Cardiac muscle cell (in vitro differentiated cells and primary cell): ENCODE measurements around the gene HSPB9. TPM values are rescaled to one million over a fixed set of nuclear protein-coding genes. Genes with fewer than 3 reads are reported as not detected.

Experiments
- DNase-seq, 2 donors: peaks; one replicate each; pipeline versions ENCODE4 v3.0.0 to v3.0.0-alpha.2; 2010 to 2017; ENCODE audit warnings: low read depth in 1 of 2, low spot score in 1 of 2
- H3K27ac ChIP-seq: fragments of 200-600 bp; sonication (generic); 2 replicates; pipeline ENCODE4 v1.5.1; 2016
- H3K27me3 ChIP-seq: fragments of 200-600 bp; sonication (generic); 2 replicates; pipeline ENCODE4 v1.6.0; 2016; ENCODE audit warnings: control low read depth
- H3K36me3 ChIP-seq: fragments of 200-600 bp; sonication (generic); 2 replicates; pipeline ENCODE4 v1.5.1; 2016; ENCODE audit warnings: control low read depth
- H3K4me1 ChIP-seq: fragments of 200-600 bp; sonication (generic); 2 replicates; pipeline ENCODE4 v1.8.1; 2017; ENCODE audit warnings: low read depth, mild to moderate bottlenecking, mixed run types
- H3K4me3 ChIP-seq: fragments of 200-600 bp; sonication (generic); 2 replicates; pipeline ENCODE4 v1.5.1; 2016; ENCODE audit warnings: mild to moderate bottlenecking
- H3K9me3 ChIP-seq: fragments of 200-600 bp; sonication (generic); 2 replicates; pipeline ENCODE4 v1.5.1; 2017; ENCODE audit warnings: low read depth, mild to moderate bottlenecking, control low read depth
- polyA plus RNA-seq: library from polyadenylated mRNA; unstranded; fragments of >200 nt; fragmentation: Nextera tagmentation; extraction: Ambion mirVana; gene quantifications from 2 replicates; pipeline ENCODE4 v1.2.1, GENCODE V29; 2016
- total RNA-seq: library from RNA; depleted of rRNA; stranded (reverse); fragments of >200 nt; gene quantifications from 2 replicates; pipeline ENCODE4 v1.2.3, GENCODE V29; 2016
- TF ChIP-seq, protein P1 (sequence below): IDR thresholded peaks from 2 replicates; pipeline ENCODE4 v1.5.1; 2012; ENCODE audit warnings: low read depth, mild to moderate bottlenecking, low read length

Gene HSPB9
- total and polyA plus RNA-seq, 2 experiments from 2014 or later, result 0.06 to 0.51 TPM

DNA sequence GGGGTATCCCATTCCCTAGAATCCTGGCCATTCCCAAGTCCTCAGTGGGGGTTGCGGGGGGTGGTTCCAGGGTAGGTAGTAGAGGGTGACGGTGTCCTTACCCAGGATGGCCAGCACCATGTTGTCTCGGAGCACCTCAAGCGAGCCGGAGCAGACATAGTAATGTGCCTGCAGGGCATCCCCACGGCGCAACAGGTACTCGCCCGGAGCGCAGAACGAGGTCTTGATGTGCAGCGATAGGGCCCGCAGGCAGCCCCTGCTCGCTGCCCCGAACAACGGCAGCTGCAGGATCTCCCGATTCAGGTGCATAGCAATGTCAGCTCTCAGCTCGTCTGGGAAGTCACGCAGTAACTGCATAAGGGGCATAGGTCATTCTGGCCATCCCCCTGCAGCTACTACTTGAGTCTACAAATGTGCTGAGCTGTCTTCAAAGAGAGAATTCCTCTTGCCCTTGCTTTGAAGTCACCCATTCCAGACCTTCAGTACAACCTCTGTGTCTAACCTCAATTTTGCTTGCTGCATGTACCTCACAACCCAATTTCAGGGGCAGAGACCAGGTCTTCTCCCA is 43.7 kb downstream of the HSPB9 start:
- H3K27ac ChIP-seq, result no peak overlapping the region
- H3K36me3 ChIP-seq, result no peaks in the 10 kb centered on the region
- peaks cover 2% of the 10 kb centered on the region for H3K4me1 ChIP-seq
- TF ChIP-seq, protein P1, sequence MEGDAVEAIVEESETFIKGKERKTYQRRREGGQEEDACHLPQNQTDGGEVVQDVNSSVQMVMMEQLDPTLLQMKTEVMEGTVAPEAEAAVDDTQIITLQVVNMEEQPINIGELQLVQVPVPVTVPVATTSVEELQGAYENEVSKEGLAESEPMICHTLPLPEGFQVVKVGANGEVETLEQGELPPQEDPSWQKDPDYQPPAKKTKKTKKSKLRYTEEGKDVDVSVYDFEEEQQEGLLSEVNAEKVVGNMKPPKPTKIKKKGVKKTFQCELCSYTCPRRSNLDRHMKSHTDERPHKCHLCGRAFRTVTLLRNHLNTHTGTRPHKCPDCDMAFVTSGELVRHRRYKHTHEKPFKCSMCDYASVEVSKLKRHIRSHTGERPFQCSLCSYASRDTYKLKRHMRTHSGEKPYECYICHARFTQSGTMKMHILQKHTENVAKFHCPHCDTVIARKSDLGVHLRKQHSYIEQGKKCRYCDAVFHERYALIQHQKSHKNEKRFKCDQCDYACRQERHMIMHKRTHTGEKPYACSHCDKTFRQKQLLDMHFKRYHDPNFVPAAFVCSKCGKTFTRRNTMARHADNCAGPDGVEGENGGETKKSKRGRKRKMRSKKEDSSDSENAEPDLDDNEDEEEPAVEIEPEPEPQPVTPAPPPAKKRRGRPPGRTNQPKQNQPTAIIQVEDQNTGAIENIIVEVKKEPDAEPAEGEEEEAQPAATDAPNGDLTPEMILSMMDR, result no peak
- H3K27me3 ChIP-seq, result no peaks in the 10 kb centered on the region
- DNase-seq, result no peak
- H3K9me3 ChIP-seq, result no peaks in the 10 kb centered on the region
- H3K4me3 ChIP-seq, result no peak overlapping the region

DNA sequence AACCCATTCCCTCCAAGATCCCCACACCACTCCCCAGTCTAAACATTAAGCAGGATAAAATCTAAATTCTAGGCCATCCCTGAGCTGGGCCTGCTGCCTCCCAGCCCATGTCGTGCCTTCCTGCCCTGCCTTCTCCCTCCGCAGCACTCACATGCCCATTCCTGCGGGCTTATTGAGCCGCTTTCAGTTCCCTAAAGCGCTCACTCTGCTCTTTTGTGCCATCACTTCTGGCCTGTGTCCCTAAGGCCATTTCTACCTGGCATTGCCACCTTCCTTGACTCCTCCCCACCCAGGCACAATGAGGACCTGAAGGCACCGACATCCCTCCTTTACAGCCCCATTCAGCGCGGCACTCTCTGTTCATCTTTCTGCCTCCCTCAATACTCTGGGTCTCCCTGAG is 45.2 kb downstream of the HSPB9 start:
- H3K9me3 ChIP-seq, result no peaks in the 10 kb centered on the region
- DNase-seq, result no peak
- no peak overlapping the region for H3K4me3 ChIP-seq
- no peak overlapping the region for H3K27ac ChIP-seq
- H3K27me3 ChIP-seq, result no peaks in the 10 kb centered on the region
- H3K36me3 ChIP-seq, result no peaks in the 10 kb centered on the region
- H3K4me1 ChIP-seq, result no peaks in the 10 kb centered on the region
- TF ChIP-seq, protein P1, result no peak

DNA sequence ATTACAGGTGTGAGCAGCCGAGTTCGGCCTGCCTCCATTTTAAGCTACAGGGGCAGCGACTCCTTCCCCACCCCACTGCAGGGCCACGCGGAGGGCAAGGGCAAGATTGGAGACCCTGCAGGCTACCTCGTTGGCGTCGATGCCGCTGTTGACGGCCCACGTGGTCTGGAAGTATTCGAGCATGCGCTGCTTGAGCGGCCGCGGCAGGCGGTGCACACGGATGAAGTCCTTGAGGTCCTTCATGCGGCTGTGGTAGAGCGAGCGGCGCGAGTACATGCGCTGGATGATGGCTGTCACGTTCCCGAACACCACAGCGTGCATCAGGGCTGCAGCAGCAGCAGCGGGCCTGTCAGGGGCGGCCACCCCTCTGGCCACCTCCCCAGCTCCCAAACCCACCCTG is 46.7 kb downstream of the HSPB9 start:
- no peaks in the 10 kb centered on the region for H3K9me3 ChIP-seq
- H3K27ac ChIP-seq, result no peak overlapping the region
- H3K27me3 ChIP-seq, result no peaks in the 10 kb centered on the region
- no peaks in the 10 kb centered on the region for H3K36me3 ChIP-seq
- TF ChIP-seq, protein P1, result no peak
- no peak for DNase-seq
- H3K4me3 ChIP-seq, result no peak overlapping the region
- no peaks in the 10 kb centered on the region for H3K4me1 ChIP-seq

DNA sequence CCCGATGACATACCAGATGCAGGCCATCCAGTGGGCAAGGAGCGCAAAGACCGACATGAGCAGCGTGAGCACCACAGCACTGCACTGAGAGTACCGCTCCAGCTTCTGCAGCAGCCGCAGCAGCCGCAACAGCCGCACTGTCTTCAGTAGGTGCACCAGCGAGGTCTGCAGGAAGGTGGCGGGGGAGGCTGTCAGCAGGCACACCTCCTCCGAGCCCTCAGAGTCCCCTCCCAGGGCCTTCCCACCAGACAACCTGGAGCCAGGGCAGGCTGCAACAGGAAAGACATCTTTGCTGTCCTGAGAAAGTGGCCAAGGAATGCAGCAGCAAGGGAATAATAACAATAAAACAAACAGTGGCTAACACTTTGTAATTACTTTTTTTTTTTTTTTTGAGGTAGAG is 49.2 kb downstream of the HSPB9 start:
- Histone ChIP-seq H3K27ac (no peak overlapping the region), H3K4me1 (no peaks in the 10 kb centered on the region), H3K4me3 (no peak overlapping the region), H3K36me3 (no peaks in the 10 kb centered on the region), H3K27me3 (no peaks in the 10 kb centered on the region), H3K9me3 (no peaks in the 10 kb centered on the region)
- no peak for DNase-seq
- TF ChIP-seq, protein P1, result no peak

Other genes with a start within 250 kb of the HSPB9 start
- gene ACLY, start 203.9 kb upstream of the HSPB9 start, total RNA-seq, result 96.3 and 155 TPM in 2 replicates
- 71.5 and 89.2 TPM in 2 replicates for gene ACLY, start 203.9 kb upstream of the HSPB9 start, polyA plus RNA-seq
- 2.6 and 4.5 TPM in 2 replicates for gene ODAD4, start 192.2 kb upstream of the HSPB9 start, total RNA-seq
- gene ODAD4, start 192.2 kb upstream of the HSPB9 start, polyA plus RNA-seq, result 3.2 and 8.0 TPM in 2 replicates
- gene CNP, start 156.0 kb upstream of the HSPB9 start, total RNA-seq, result 69.0 and 70.0 TPM in 2 replicates
- gene CNP, start 156.0 kb upstream of the HSPB9 start, polyA plus RNA-seq, result 79.4 and 82.8 TPM in 2 replicates
- gene DNAJC7, start 105.4 kb upstream of the HSPB9 start, total RNA-seq, result 66.6 and 79.2 TPM in 2 replicates
- 83.8 and 90.0 TPM in 2 replicates for gene DNAJC7, start 105.4 kb upstream of the HSPB9 start, polyA plus RNA-seq
- gene NKIRAS2, start 102.7 kb upstream of the HSPB9 start, total RNA-seq, result 113 and 125 TPM in 2 replicates
- 98.2 and 107 TPM in 2 replicates for gene NKIRAS2, start 102.7 kb upstream of the HSPB9 start, polyA plus RNA-seq
- 6.2 and 7.6 TPM in 2 replicates for gene C17orf113, start 72.2 kb upstream of the HSPB9 start, total RNA-seq
- gene C17orf113, start 72.2 kb upstream of the HSPB9 start, polyA plus RNA-seq, result 4.5 and 4.7 TPM in 2 replicates
- 1.7 and 2.1 TPM in 2 replicates for gene ZNF385C, start 24.3 kb upstream of the HSPB9 start, total RNA-seq
- gene ZNF385C, start 24.3 kb upstream of the HSPB9 start, polyA plus RNA-seq, result 3.0 and 3.9 TPM in 2 replicates
- 0.42 and 1.2 TPM in 2 replicates for gene DHX58, start 10.1 kb upstream of the HSPB9 start, total RNA-seq
- not detected in 2 replicates for gene DHX58, start 10.1 kb upstream of the HSPB9 start, polyA plus RNA-seq
- 38.2 and 76.9 TPM in 2 replicates for gene KAT2A, start 1.4 kb upstream of the HSPB9 start, total RNA-seq
- gene KAT2A, start 1.4 kb upstream of the HSPB9 start, polyA plus RNA-seq, result 89.0 and 121 TPM in 2 replicates
- 41.8 and 53.8 TPM in 2 replicates for gene RAB5C, start 32.2 kb downstream of the HSPB9 start, total RNA-seq
- gene RAB5C, start 32.2 kb downstream of the HSPB9 start, polyA plus RNA-seq, result 44.8 and 65.1 TPM in 2 replicates
- not detected in 2 replicates for gene KCNH4, start 58.3 kb downstream of the HSPB9 start, total RNA-seq
- gene KCNH4, start 58.3 kb downstream of the HSPB9 start, polyA plus RNA-seq, result not detected in 2 replicates
- 1.3 TPM in 1 of 2 replicates, not detected in the other for gene HCRT, start 62.6 kb downstream of the HSPB9 start, total RNA-seq
- gene HCRT, start 62.6 kb downstream of the HSPB9 start, polyA plus RNA-seq, result 1.9 TPM in 1 of 2 replicates, not detected in the other
- gene GHDC, start 71.7 kb downstream of the HSPB9 start, total RNA-seq, result 7.3 and 13.5 TPM in 2 replicates
- gene GHDC, start 71.7 kb downstream of the HSPB9 start, polyA plus RNA-seq, result 7.4 and 13.4 TPM in 2 replicates
- gene STAT5B, start 153.6 kb downstream of the HSPB9 start, total RNA-seq, result 35.8 and 62.4 TPM in 2 replicates
- 26.8 and 45.1 TPM in 2 replicates for gene STAT5B, start 153.6 kb downstream of the HSPB9 start, polyA plus RNA-seq
- gene STAT5A, start 165.7 kb downstream of the HSPB9 start, total RNA-seq, result 6.8 and 12.2 TPM in 2 replicates
- gene STAT5A, start 165.7 kb downstream of the HSPB9 start, polyA plus RNA-seq, result 8.2 and 9.7 TPM in 2 replicates